Small intestine (tissue), 7 donors: Measurements from ENCODE around the gene B3GLCT. TPM values are rescaled to one million over a fixed set of nuclear protein-coding genes. Genes with fewer than 3 reads are reported as not detected.

Experiments used
- DNase-seq, 2 donors: peaks; one replicate each; pipeline versions ENCODE4 v3.0.0 to v3.0.0-alpha.2; 2013
- FAIRE-seq: peaks from 2 replicates; lab custom pipeline; 2012; peaks lifted over from hg19 to GRCh38; lab: Jason Lieb, UNC
- H3K27ac ChIP-seq, 3 donors: one replicate each; pipeline ENCODE4 v1.5.1; 2013; ENCODE audit warnings: low read length in 2 of 3, mild to moderate bottlenecking in 2 of 3, control low read depth in 1 of 3, inconsistent platforms in 1 of 3, low read depth in 1 of 3, moderate library complexity in 1 of 3
- H3K27me3 ChIP-seq, 3 donors: one replicate each; pipeline ENCODE4 v1.6.1; 2013; ENCODE audit warnings: low read length in 3 of 3, inconsistent platforms in 1 of 3; ENCODE audit not compliant: control insufficient read depth in 3 of 3, insufficient read depth in 3 of 3
- H3K36me3 ChIP-seq, 3 donors: one replicate each; pipeline ENCODE4 v1.6.1; 2013; ENCODE audit warnings: low read length in 3 of 3, inconsistent platforms in 1 of 3, low read depth in 1 of 3, mild to moderate bottlenecking in 1 of 3, moderate library complexity in 1 of 3; ENCODE audit not compliant: control insufficient read depth in 3 of 3, insufficient read depth in 2 of 3
- H3K4me1 ChIP-seq, 3 donors: one replicate each; pipeline ENCODE4 v1.6.1; 2013; ENCODE audit warnings: low read length in 2 of 3, inconsistent platforms in 1 of 3, low read depth in 1 of 3, mild to moderate bottlenecking in 1 of 3, moderate library complexity in 1 of 3; ENCODE audit not compliant: control insufficient read depth in 3 of 3, insufficient read depth in 2 of 3
- H3K4me3 ChIP-seq, 3 donors: one replicate each; pipeline ENCODE4 v1.5.1; 2013; ENCODE audit warnings: low read length in 3 of 3, control low read depth in 1 of 3, inconsistent platforms in 1 of 3, low read depth in 1 of 3, mild to moderate bottlenecking in 1 of 3, moderate library complexity in 1 of 3
- H3K9me3 ChIP-seq, 2 donors: one replicate each; pipeline ENCODE4 v1.6.1; 2013; ENCODE audit warnings: low read depth in 1 of 2, low read length in 1 of 2; ENCODE audit not compliant: control insufficient read depth in 2 of 2, insufficient read depth in 1 of 2
- WGBS, 3 donors: extraction: QIAGEN DNeasy Blood & Tissue Kit; methylation state at CpG; one replicate each; pipeline ENCODE4 v1.1.7; 2013; 5-methylcytosine and 5-hydroxymethylcytosine counted together
- polyA plus RNA-seq, 4 donors: library from polyadenylated mRNA; stranded (reverse) in 3 of 4; unstranded in 1 of 4; fragments of 200-250 nt in 3 of 4; fragments of 120-200 nt in 1 of 4; gene quantifications; one replicate each; pipeline versions ENCODE4 v1.2.1 to v1.2.3, GENCODE V29; 2013
- donor health status: healthy with polysubstance abuse.
- donor health status: control.
- donor health status: control.
- donor health status: Bipolar disorder and iron deficiency.
- donor health status: healthy.

The B3GLCT gene
- polyA plus RNA-seq, 4 donors = 1.6 to 6.1 (median 1.9) TPM

- Histone ChIP-seq H3K36me3 (peaks cover 0 to 4% (median 0%) of the 10 kb centered on the region in 3 donors), H3K27ac (peak overlapping the region; percentile 71 to 89 (median 88)), H3K4me3 (peak overlapping the region; percentile 80 to 94 (median 92)), H3K27me3 (no peaks in the 10 kb centered on the region), H3K9me3 (no peaks in the 10 kb centered on the region), H3K4me1 (peaks cover 1 to 5% (median 3%) of the 10 kb centered on the region in 3 donors)
- FAIRE-seq = no peak
- 0 to 1% (median 1%) methylated on average over 34 of the region's 34 CpGs for WGBS, 3 donors
- peak; percentile 98 for DNase-seq
Measured at GRCh38 chr13:31162151-31163008, 37.4 kb upstream of the B3GLCT start.

GRCh38 chr13:31166591-31166990 lies 33.2 kb upstream of the B3GLCT start:
- Histone ChIP-seq H3K36me3 (no peaks in the 10 kb centered on the region), H3K9me3 (no peaks in the 10 kb centered on the region), H3K4me1 (no peaks in the 10 kb centered on the region), H3K27ac (no peak overlapping the region), H3K4me3 (no peak overlapping the region), H3K27me3 (no peaks in the 10 kb centered on the region)
- no peak for FAIRE-seq
- WGBS, 3 donors = 92 to 98% (median 96%) methylated on average over 3 of the region's 3 CpGs
- DNase-seq = no peak

GRCh38 chr13:31167490-31167889 lies 32.3 kb upstream of the B3GLCT start:
- Histone ChIP-seq H3K36me3 (no peaks in the 10 kb centered on the region), H3K4me1 (no peaks in the 10 kb centered on the region), H3K27me3 (no peaks in the 10 kb centered on the region), H3K27ac (no peak overlapping the region), H3K4me3 (no peak overlapping the region), H3K9me3 (no peaks in the 10 kb centered on the region)
- DNase-seq (no peak), FAIRE-seq (no peak)

GRCh38 chr13:31168166-31168565 lies 31.6 kb upstream of the B3GLCT start:
- no peaks in the 10 kb centered on the region for H3K27me3 ChIP-seq
- DNase-seq (no peak), FAIRE-seq (no peak)
- H3K4me3 ChIP-seq = no peak overlapping the region
- 18 to 31% (median 30%) methylated on average over 2 of the region's 2 CpGs for WGBS, 3 donors
- H3K9me3 ChIP-seq = no peaks in the 10 kb centered on the region
- no peak overlapping the region for H3K27ac ChIP-seq
- no peaks in the 10 kb centered on the region for H3K36me3 ChIP-seq
- no peaks in the 10 kb centered on the region for H3K4me1 ChIP-seq

- Histone ChIP-seq H3K36me3 (no peaks in the 10 kb centered on the region), H3K9me3 (no peaks in the 10 kb centered on the region), H3K4me1 (no peaks in the 10 kb centered on the region), H3K4me3 (no peak overlapping the region), H3K27ac (no peak overlapping the region), H3K27me3 (no peaks in the 10 kb centered on the region)
- 51 to 84% (median 73%) methylated on average over 11 of the region's 11 CpGs for WGBS, 3 donors
- DNase-seq = peak in 1 of 2 donors; percentile 37
- FAIRE-seq = no peak
Measured at GRCh38 chr13:31168736-31169135, 31.0 kb upstream of the B3GLCT start.

GRCh38 chr13:31172001-31172400 lies 27.8 kb upstream of the B3GLCT start:
- no peaks in the 10 kb centered on the region for H3K27me3 ChIP-seq
- H3K36me3 ChIP-seq = no peaks in the 10 kb centered on the region
- H3K4me1 ChIP-seq = no peaks in the 10 kb centered on the region
- FAIRE-seq (no peak), DNase-seq (no peak)
- H3K27ac ChIP-seq = no peak overlapping the region
- 83 to 86% (median 84%) methylated on average over 3 of the region's 3 CpGs for WGBS, 3 donors
- H3K9me3 ChIP-seq = no peaks in the 10 kb centered on the region
- H3K4me3 ChIP-seq = no peak overlapping the region

GRCh38 chr13:31172535-31172934 lies 27.2 kb upstream of the B3GLCT start:
- no peak for FAIRE-seq
- WGBS, 3 donors = 78 to 90% (median 89%) methylated on average over 2 of the region's 2 CpGs
- DNase-seq = no peak

GRCh38 chr13:31174018-31174417 lies 25.8 kb upstream of the B3GLCT start:
- no peaks in the 10 kb centered on the region for H3K9me3 ChIP-seq
- H3K36me3 ChIP-seq = no peaks in the 10 kb centered on the region
- FAIRE-seq (no peak), DNase-seq (no peak)
- no peaks in the 10 kb centered on the region for H3K4me1 ChIP-seq
- H3K27me3 ChIP-seq = no peaks in the 10 kb centered on the region
- no peak overlapping the region for H3K27ac ChIP-seq
- 67 to 76% (median 70%) methylated on average over 3 of the region's 3 CpGs for WGBS, 3 donors
- no peak overlapping the region for H3K4me3 ChIP-seq

More at GRCh38 chr13:31172535-31172934, 27.2 kb upstream of the B3GLCT start:
- H3K4me1 ChIP-seq = no peaks in the 10 kb centered on the region
- no peaks in the 10 kb centered on the region for H3K27me3 ChIP-seq
- H3K4me3 ChIP-seq = no peak overlapping the region
- H3K36me3 ChIP-seq = no peaks in the 10 kb centered on the region
- H3K27ac ChIP-seq = no peak overlapping the region
- H3K9me3 ChIP-seq = no peaks in the 10 kb centered on the region
